Esophagus muscularis mucosa (tissue), 4 donors: Measurements from ENCODE around the gene DECR2.

Source experiments
- CTCF ChIP-seq, 3 experiments: fragments of 200-600 bp in 2 of 3; fragments of 450-650 bp in 1 of 3; sonication (generic) in 2 of 3; IDR thresholded peaks; one replicate each; pipeline ENCODE4 v1.5.1; 2017 to 2019; ENCODE audit warnings: antibody characterized with exemption in 3 of 3, mild to moderate bottlenecking in 2 of 3, moderate library complexity in 1 of 3
- EP300 ChIP-seq: sonication (generic); formaldehyde crosslinking; IDR thresholded peaks from one replicate; pipeline ENCODE4 v1.6.1; 2017; ENCODE audit warnings: antibody characterized with exemption
- POLR2A ChIP-seq: fragments of 450-650 bp; IDR thresholded peaks from one replicate; pipeline ENCODE4 v1.6.1; 2017; ENCODE audit warnings: antibody characterized with exemption, moderate library complexity, mild to moderate bottlenecking, low read depth
- POLR2AphosphoS5 ChIP-seq, 2 donors: sonication (generic); formaldehyde crosslinking; IDR thresholded peaks; one replicate each; pipeline ENCODE4 v1.6.1; 2017; ENCODE audit warnings: antibody characterized with exemption in 2 of 2

DNA sequence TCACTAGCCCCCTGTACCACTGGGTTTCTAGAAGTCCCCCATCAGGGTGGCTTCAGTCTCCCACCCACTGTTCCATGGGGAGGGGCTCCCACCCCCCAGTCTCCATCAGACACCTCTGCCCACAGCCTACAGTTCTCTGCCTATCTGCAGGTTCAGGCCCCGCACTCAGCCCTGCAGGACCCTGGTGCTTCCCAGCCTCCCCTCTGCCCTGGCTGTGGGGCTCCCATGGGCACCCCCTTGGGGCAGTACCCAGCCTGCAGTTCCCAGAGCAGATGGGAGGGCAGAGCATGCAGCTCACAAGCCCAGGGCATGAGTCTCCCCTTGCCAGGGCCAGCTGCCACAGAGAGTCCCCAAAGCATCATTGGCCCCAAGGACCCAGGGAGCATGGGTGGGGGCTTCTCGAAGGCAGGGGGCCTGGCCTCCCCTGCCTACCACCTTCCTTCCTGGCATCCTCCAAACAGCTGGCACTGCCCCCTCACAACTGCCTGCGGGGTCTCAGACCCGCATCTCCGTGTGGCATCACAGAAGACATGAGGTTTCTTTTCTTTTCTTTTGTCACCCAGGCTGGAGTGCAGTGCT, 28.6 kb upstream of the DECR2 start:
- no peak for TF ChIP-seq POLR2A
- TF ChIP-seq POLR2AphosphoS5 (IDR thresholded peaks at IDR 0.05) = no peak
- TF ChIP-seq CTCF (IDR thresholded peaks at IDR 0.05) = no peak
- no peak for TF ChIP-seq EP300
